Embryonic facial prominence (tissue), 1 donor: ENCODE data around the gene RETN.

Source experiments
- DNase-seq: peaks from one replicate; pipeline ENCODE4 v3.0.0-alpha.2; 2016; ENCODE audit errors: extremely low spot score

RETN gene

GRCh38 chr19:7657131-7657751, 11.6 kb upstream of the RETN start:
- DNase-seq = no peak

- DNase-seq = no peak
These were observed 10.6 kb upstream of the RETN start for GRCh38 chr19:7658219-7658686.

DNA sequence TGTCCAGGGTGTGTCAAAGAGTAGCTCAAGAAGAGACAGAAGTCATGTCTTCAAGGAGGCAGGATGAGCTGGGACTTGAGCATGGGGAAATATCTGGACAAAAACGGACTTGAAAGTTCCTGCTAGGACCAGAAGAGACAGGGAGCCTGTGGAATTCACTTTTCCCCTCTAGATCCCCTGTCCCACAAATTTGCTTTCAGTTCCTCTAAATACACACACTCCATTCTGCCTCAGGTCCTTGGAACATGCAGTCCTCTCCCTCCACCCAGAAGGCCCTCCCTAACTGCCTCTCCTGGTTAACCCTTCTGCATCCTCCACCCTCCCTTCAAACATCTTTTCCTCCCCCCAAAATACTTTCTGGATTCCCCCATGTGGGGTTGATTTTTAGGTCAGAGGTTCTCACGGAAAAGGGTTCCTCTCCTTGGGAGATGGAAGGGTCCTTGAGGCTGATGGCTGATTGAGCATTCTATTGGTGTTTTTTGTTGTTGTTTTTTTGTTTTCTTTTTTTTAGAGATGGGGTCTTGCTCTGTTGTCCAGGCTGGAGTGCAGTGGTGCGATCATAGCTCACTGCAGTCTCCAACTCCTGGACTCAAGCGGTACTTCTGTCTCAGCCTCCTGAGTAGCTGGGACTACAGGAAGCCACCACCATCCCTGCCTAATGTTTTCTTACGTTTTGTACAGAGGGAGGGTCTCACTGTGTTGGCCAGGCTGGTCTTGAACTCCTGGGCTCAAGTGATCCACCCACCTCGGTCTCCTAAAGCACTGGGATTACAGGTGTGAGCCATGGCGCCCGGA, 6.9 kb upstream of the RETN start:
- no peak for DNase-seq

GRCh38 chr19:7662657-7663056, 6.2 kb upstream of the RETN start:
- no peak for DNase-seq

DNA sequence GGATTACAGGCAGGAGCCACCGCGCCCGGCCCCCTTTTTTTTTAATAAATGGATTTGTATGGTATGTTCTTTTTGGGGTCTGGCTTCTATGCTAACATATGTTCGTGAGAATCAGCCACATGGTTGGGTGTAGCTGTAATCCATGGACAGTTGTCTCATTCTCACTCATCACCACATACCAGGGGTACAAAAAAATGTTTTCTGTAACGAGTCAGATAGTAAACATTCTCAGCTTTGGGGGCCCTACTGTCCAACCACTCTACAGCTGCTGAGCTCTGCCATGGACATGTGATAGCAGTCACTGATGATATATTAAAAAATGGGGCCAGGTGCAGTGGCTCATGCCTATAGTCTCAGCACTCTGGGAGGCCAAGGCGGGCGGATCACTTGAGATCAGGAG, 5.1 kb upstream of the RETN start:
- no peak for DNase-seq

- DNase-seq = peak; percentile 19
These were observed 3.8 kb upstream of the RETN start for GRCh38 chr19:7665076-7665475.

DNA sequence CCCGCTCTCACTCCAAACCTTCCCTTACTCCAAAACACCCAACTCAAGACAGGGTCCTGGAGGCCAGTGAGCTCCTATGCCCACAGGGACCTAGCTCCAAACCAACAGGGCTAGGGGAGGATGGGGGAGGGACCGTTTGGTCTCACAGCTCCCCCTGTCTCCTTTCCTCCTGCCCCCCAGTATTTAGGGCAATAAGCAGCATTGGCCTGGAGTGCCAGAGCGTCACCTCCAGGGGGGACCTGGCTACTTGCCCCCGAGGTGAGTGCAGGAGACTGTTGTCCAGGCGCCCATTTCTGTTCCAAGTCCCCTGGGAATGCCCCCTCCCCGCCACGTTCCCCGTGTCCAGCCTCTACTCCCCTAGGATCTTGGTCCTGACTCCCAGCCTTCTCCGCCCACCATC, 792 bp downstream of the RETN start:
- DNase-seq = no peak

- DNase-seq = no peak
These were observed 1.4 kb downstream of the RETN start for GRCh38 chr19:7670150-7670783.

DNA sequence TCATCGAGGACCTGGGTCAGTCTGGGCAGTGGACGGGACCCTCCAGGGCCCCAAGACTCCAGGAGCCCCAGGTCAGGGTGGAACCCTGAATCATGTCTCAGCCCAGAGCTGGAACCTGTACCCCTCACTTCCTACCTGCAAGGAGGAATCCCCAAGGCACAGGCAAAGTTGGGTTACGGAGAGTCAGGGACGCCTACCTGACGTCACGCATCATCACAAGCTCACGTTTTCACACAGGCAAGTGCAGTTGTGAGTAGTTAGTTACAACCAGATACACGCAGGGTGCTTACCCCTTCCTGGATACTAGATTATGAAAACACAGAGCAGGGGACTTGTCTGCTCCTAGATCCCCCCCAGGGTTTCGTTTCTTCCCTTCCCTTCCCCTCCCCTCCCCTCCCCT, 1.9 kb downstream of the RETN start:
- no peak for DNase-seq

DNA sequence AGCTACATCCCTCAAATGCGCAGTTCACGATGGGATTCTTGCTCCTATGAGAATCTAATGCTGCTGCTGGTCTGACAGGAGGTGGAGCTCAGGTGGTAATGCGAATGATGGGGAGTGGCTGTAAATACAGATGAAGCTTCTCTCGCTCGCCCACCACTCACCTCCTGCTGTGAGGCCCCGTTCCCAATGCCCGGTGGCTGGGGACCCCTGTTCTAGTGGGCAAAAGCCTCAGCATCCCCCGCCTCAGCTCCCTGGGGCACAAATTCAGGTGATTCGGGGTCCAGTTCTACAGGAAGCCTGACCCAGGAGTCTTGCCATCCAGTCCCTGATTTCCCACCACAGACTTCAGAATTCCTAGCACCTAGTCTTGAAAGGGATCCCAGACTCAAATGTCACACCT, 3.7 kb downstream of the RETN start:
- DNase-seq = no peak

DNA sequence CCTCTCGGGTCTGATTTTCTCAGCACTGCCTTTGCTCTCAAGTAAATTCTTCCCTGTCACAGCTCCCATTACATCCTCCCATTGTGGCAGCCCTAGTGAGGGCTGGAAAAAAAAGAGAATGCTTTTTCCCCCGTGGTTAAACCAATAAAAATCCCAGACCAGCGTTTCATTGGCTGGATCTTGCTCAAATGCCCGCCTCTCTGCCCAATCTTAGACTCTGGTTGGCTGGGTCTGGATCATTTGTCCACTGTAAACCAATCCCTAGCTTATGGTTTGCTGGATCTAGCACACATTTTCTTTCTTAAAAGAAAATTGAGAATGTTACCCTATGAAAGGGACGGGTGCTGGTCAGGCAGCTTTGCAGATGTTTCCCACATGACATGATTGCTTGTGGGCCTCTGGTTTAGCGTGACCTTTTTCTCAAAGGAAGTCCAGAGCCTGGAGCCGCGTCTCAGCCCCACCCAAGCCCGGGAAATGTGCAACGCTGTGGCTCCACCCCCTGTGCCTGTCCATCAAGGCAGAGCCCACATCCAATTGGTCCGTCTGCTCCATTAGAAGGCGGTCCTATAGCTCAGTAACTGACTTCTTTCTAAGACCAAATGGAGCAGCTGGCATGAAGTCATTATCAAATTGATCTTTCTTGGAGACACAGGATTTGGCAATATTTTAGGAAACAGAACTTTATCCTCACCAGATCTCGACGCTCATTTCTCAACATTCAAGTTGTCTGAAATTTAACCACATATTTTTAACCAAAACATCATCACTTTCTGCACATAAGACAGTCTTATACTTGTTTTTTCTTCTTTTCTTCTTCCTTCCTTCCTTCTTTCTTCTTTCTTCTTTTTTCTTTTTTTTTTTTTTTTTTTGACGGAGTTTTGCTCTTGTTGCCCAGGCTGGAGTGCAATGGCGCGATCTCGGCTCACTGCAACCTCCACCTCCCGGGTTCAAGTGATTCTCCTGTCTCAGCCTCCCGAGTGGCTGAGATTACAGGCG, 5.5 kb downstream of the RETN start:
- DNase-seq = no peak

DNA sequence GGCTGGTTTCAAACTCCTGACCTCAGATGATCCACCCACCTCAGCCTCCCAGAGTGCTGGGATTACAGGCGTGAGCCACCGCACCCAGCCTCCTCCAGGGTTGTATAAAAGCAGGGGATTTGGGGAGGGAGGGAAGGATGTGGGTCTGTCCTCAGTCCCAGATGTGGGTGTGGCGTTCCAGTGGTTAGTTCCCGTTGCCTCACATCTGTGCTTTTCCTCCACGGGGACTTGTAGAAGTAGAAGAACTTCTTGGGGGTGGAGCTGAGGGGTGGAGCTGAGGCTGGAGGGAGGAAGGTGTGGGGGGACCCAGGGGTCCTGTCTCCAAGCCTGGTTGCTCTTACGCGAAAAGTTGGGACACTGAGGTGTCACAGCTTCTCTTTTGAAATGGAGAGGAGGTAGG, 7.5 kb downstream of the RETN start:
- no peak for DNase-seq

DNA sequence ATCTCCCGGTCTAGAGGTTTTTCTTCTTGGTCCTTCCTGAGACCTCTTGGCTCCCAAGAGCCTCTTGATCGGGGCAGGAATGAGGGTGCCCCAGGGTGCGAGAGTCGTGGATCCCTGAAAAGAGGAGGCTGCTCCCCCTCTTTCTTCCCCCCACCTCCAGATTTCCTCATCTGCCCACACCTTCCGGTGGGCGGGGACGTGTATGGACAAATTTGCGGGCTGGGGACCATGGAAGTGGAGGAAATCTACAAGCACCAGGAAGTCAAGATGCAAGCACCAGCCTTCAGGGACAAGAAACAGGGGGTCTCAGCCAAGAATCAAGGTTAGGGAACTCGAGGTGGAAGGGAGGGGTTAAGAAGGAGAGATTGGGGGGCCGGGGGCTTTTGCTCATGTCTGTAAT, 8.0 kb downstream of the RETN start, which contains the start of gene MCEMP1:
TSS of gene MCEMP1 (plus strand) at position 237 of the 400 bp plus-strand sequence. CDS start at position 268, 31 bp downstream.
- no peak for DNase-seq

DNA sequence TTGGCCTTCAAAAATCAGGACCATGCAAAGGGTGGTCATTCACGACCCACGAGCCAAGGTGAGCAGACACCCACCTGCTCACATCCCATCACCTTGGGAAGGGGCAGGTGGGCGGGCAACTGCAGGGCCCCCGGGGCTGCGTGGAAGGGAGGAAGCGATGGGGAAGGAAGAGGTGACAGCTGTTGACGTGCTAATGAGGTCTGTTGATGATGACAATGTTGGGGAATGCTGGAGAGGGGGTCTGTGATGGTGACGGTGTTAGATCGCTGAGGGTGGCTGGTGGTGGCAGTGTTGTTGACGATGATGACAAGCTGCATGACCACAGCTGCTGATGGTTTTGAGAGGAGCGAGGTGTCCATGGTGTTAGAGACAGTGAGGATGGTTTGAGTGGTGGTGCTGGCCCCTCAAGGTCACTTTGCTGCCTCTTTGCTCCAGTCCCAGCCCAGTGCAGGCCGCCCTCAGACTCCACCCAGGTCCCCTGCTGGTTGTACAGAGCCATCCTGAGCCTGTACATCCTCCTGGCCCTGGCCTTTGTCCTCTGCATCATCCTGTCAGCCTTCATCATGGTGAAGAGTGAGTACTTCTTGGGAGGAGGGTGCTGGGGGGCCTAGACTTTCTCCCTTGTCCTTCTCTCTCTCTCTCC, 8.9 kb downstream of the RETN start:
- no peak for DNase-seq

- no peak for DNase-seq
These were observed 10.3 kb downstream of the RETN start for GRCh38 chr19:7678971-7679751.

GRCh38 chr19:7679771-7680605, 11.1 kb downstream of the RETN start:
- DNase-seq = no peak

DNA sequence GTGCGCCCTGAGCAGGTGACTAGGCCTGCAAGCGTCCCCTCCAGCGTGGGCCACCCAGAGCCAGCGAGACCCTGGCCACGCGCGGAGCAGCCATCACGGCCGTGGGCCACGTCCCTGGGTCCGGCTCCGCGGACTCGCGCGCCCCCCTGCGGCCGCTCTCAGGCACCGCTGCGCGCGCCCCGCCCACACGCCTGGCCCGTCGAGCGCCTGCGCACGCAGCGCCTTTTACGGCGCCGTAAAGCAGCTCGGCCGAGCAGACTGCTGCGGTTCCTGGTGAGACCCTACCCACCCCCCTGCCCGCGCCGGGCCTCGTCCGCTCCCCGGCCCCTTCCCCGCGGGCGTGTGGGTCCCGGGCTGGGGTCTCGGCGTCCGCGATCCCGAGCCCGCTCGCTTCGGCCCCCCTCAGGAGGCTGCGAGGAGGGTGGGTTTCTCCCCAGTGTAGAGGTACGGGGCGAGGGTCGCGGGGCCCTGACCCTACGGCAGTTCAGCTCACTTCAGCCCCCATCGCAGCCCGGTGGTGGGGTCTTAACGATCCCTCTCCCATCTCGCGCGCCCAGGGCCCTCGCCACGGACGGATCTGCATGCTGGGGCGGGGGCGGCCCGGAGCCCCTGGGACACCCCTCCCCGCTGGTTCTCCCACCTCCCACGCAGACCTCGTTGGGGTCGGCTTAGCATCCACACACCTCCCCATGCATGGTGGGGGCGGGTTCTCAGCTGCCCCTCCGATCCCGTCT, 11.9 kb downstream of the RETN start, which contains the start of gene TRAPPC5:
TSS of gene TRAPPC5 (plus strand) at position 228 of the 734 bp plus-strand sequence. CDS start 1,421 bp downstream, outside the sequence.
- peak; percentile 79 for DNase-seq
